SIG-M5 (cell line): ENCODE data around the gene VEGFA.

Experiments
- DNase-seq: peaks from one replicate; lab custom pipeline; 2025; lab: John Stamatoyannopoulos, UW

The VEGFA gene

GRCh38 chr6:43759136-43759906 lies 10.7 kb upstream of the VEGFA start:
- DNase-seq: no peak

GRCh38 chr6:43759907-43760206 lies 10.2 kb upstream of the VEGFA start:
- DNase-seq: no peak

- no peak for DNase-seq
Observed at GRCh38 chr6:43760210-43761168, 9.5 kb upstream of the VEGFA start.

GRCh38 chr6:43761666-43762409 lies 8.2 kb upstream of the VEGFA start:
- no peak for DNase-seq

GRCh38 chr6:43762410-43762768 lies 7.6 kb upstream of the VEGFA start:
- DNase-seq: no peak

- no peak for DNase-seq
Observed at GRCh38 chr6:43762966-43763695, 6.9 kb upstream of the VEGFA start.

GRCh38 chr6:43763812-43764522 lies 6.0 kb upstream of the VEGFA start:
- no peak for DNase-seq

GRCh38 chr6:43764772-43765171 lies 5.2 kb upstream of the VEGFA start:
- DNase-seq: no peak

GRCh38 chr6:43765776-43766499 lies 4.1 kb upstream of the VEGFA start:
- no peak for DNase-seq

GRCh38 chr6:43766500-43766853 lies 3.5 kb upstream of the VEGFA start:
- no peak for DNase-seq

GRCh38 chr6:43766964-43767461 lies 3.0 kb upstream of the VEGFA start:
- DNase-seq: no peak

GRCh38 chr6:43767553-43768505 lies 2.2 kb upstream of the VEGFA start:
- DNase-seq: no peak

GRCh38 chr6:43768506-43768860 lies 1.5 kb upstream of the VEGFA start:
- no peak for DNase-seq

- DNase-seq: no peak
Observed at GRCh38 chr6:43768983-43769525, 957 bp upstream of the VEGFA start.

- DNase-seq: peak; percentile 25
Observed at GRCh38 chr6:43770372-43771209, 580 bp downstream of the VEGFA start.

- no peak for DNase-seq
Observed at GRCh38 chr6:43771210-43771857, 1.3 kb downstream of the VEGFA start.

- DNase-seq: no peak
Observed at GRCh38 chr6:43771858-43772680, 2.1 kb downstream of the VEGFA start.
